K562 (cell line): ENCODE measurements around the gene CDC37. TPM values are rescaled to one million over a fixed set of nuclear protein-coding genes. Genes with fewer than 3 reads are reported as not detected.

ENCODE experiments used
- BHLHE40 ChIP-seq: IDR thresholded peaks from 2 replicates; pipeline ENCODE4 v1.6.1; 2011; ENCODE audit warnings: low read length, improper control_type of control experiment
- CBFB ChIP-seq: sonication (generic); formaldehyde crosslinking; IDR thresholded peaks from 2 replicates; pipeline ENCODE4 v1.4.0; 2020; ENCODE audit warnings: mild to moderate bottlenecking, missing genetic modification reagents
- CCNT2 ChIP-seq: IDR thresholded peaks from 2 replicates; pipeline ENCODE4 v1.6.1; 2011; ENCODE audit warnings: borderline replicate concordance, low read depth, mild to moderate bottlenecking, moderate library complexity, mixed read lengths, low read length; ENCODE audit not compliant: insufficient read length; ENCODE audit errors: extremely low read depth
- CXXC5 ChIP-seq: fragments of 250-450 bp; sonication (Bioruptor Pico); IDR thresholded peaks from 2 replicates; pipeline ENCODE4 v1.8.0; 2022; ENCODE audit warnings: inconsistent platforms, mild to moderate bottlenecking, moderate library complexity
- DDX20 ChIP-seq: fragments of 450-650 bp; IDR thresholded peaks from 2 replicates; pipeline ENCODE4 v1.6.1; 2016; ENCODE audit warnings: missing genetic modification characterization, low read depth, mild to moderate bottlenecking, missing compliant biosample characterization, moderate library complexity
- FIP1L1 ChIP-seq: fragments of 200-400 bp; formaldehyde crosslinking; IDR thresholded peaks from 2 replicates; pipeline ENCODE4 v1.6.1; 2018; ENCODE audit warnings: mild to moderate bottlenecking, low read depth, low read length; ENCODE audit not compliant: poor library complexity, severe bottlenecking
- HMGN3 ChIP-seq: IDR thresholded peaks from 2 replicates; pipeline ENCODE4 v1.6.1; 2011; ENCODE audit warnings: borderline replicate concordance, low read depth, mild to moderate bottlenecking, mixed read lengths, low read length; ENCODE audit not compliant: insufficient read length; ENCODE audit errors: extremely low read depth
- HNRNPL ChIP-seq: fragments of 200-400 bp; formaldehyde crosslinking; IDR thresholded peaks from 2 replicates; pipeline ENCODE4 v1.6.1; 2017; ENCODE audit warnings: low read depth, mild to moderate bottlenecking, low read length
- IFI16 ChIP-seq: fragments of 250-450 bp; sonication (Bioruptor Pico); IDR thresholded peaks from 2 replicates; pipeline ENCODE4 v2.1.2; 2022; ENCODE audit warnings: mild to moderate bottlenecking, inconsistent platforms
- POLR2G ChIP-seq: fragments of 200-400 bp; formaldehyde crosslinking; IDR thresholded peaks from 2 replicates; pipeline ENCODE4 v1.6.1; 2017; ENCODE audit warnings: low read depth, mild to moderate bottlenecking, antibody characterized with exemption, low read length, moderate library complexity
- RFX1 ChIP-seq: fragments of 450-650 bp; IDR thresholded peaks from 2 replicates; pipeline ENCODE4 v1.6.1; 2016; ENCODE audit warnings: mild to moderate bottlenecking, moderate library complexity
- SP2 ChIP-seq: IDR thresholded peaks from 2 replicates; pipeline ENCODE4 v1.6.1; 2011; ENCODE audit warnings: mild to moderate bottlenecking, low read depth, low read length, moderate library complexity; ENCODE audit not compliant: poor library complexity, severe bottlenecking; ENCODE audit errors: extremely low read depth
- ZNF197 ChIP-seq: fragments of 200-800 bp; sonication (Bioruptor generic); IDR thresholded peaks from 2 replicates; pipeline ENCODE4 v1.6.1; 2016; ENCODE audit warnings: low read depth, missing genetic modification characterization, missing compliant biosample characterization
- ZNF316 ChIP-seq: fragments of 450-650 bp; IDR thresholded peaks from 2 replicates; pipeline ENCODE4 v1.6.1; 2016
- polyA plus RNA-seq, 8 experiments: library from polyadenylated mRNA; depleted of rRNA in 4 of 8; stranded (reverse) in 5 of 8; unstranded in 3 of 8; fragments of >200 nt; fragmentation: Nextera tagmentation in 2 of 8; fragmentation: Illumina TruSeq in 1 of 8; extraction: Ambion mirVana in 2 of 8; extraction: Trizol in 1 of 8; gene quantifications; 2 replicates each; pipeline versions ENCODE4 v1.2.1 to v1.2.3, GENCODE V29; 2011 to 2014; ENCODE audit warnings: inconsistent platforms in 1 of 8, missing spikeins in 1 of 8
- total RNA-seq, 7 experiments: library from RNA; depleted of rRNA in 6 of 7; stranded (reverse); fragments of >200 nt in 6 of 7; fragmentation: Illumina TruSeq in 2 of 7; extraction: Trizol in 2 of 7; gene quantifications; 2 replicates each; pipeline versions ENCODE4 v1.2.1 to v1.2.3, GENCODE V29; 2011 to 2021; ENCODE audit warnings: low replicate concordance in 1 of 7
- TF ChIP-seq, protein P1 (sequence below): fragments of 450-650 bp; conservative IDR thresholded peaks from 2 replicates; pipeline ENCODE4 v1.6.1; 2016; ENCODE audit warnings: missing genetic modification characterization, low read depth, mild to moderate bottlenecking, control low read depth, missing compliant biosample characterization
- TF ChIP-seq, protein P2 (sequence below): IDR thresholded peaks from 2 replicates; pipeline ENCODE4 v1.6.1; 2012; ENCODE audit warnings: low read depth, low read length, improper control_type of control experiment, borderline replicate concordance
- TF ChIP-seq, protein P3 (sequence below): fragments of 450-650 bp; formaldehyde crosslinking; IDR thresholded peaks from 2 replicates; pipeline ENCODE4 v1.4.0; 2020; ENCODE audit warnings: mild to moderate bottlenecking, mixed read lengths

CDC37 gene
- total and polyA plus RNA-seq, 9 of the 15 experiments (the other 6 are each of a cell fraction or from before 2014, with no cell fraction given) = 6.6 to 538 (median 227) TPM

DNA sequence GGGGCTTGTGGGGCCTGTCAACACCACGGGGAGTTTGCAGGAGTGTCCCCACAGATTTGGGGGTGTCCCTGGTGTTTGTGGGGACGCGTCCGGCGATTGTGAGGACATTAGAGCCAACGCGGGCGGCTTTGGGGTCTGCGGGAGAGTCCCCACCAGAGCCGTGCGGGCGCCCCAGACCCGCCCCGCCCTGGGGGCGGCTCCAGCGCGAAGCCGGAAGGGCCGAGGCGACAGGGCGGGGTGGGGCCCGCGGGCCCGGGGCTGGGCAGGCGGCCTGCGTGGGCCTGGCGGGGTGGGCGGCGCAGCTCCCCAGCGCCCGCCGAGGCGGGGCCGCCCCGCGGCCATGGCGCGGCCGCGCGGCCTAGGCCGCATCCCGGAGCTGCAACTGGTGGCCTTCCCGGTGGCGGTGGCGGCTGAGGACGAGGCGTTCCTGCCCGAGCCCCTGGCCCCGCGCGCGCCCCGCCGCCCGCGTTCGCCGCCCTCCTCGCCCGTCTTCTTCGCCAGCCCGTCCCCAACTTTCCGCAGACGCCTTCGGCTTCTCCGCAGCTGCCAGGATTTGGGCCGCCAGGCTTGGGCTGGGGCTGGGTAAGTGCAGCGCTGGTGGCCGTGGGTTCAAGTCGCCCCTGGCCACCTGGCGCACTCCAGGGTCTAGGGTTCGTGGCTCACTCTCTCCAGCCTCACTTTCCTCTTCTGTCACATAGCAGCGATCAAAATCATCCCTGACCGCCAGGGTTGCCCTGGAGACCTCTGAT is 27.3 kb upstream of the CDC37 start (continued):
- TF ChIP-seq, protein P1, sequence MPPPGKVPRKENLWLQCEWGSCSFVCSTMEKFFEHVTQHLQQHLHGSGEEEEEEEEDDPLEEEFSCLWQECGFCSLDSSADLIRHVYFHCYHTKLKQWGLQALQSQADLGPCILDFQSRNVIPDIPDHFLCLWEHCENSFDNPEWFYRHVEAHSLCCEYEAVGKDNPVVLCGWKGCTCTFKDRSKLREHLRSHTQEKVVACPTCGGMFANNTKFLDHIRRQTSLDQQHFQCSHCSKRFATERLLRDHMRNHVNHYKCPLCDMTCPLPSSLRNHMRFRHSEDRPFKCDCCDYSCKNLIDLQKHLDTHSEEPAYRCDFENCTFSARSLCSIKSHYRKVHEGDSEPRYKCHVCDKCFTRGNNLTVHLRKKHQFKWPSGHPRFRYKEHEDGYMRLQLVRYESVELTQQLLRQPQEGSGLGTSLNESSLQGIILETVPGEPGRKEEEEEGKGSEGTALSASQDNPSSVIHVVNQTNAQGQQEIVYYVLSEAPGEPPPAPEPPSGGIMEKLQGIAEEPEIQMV (tag) = no peak
- TF ChIP-seq ZNF316 (no peak), IFI16 (CRISPR knock-in tag) (no peak), FIP1L1 (peak; percentile 39), CCNT2 (peak; percentile 70), SP2 (no peak), POLR2G (peak; percentile 72), HNRNPL (0 out of 2 replicates have a peak, but pooled peaks have one; percentile 4), BHLHE40 (peak; percentile 28; the same call in 1 of the 2 replicates), ZNF197 (CRISPR knock-in tag) (no peak), CBFB (no peak), CXXC5 (CRISPR knock-in tag) (peak; percentile 81), RFX1 (peak; percentile 75; the same call in 1 of the 2 replicates), HMGN3 (peak; percentile 58), DDX20 (tag) (no peak)
- TF ChIP-seq, protein P2, sequence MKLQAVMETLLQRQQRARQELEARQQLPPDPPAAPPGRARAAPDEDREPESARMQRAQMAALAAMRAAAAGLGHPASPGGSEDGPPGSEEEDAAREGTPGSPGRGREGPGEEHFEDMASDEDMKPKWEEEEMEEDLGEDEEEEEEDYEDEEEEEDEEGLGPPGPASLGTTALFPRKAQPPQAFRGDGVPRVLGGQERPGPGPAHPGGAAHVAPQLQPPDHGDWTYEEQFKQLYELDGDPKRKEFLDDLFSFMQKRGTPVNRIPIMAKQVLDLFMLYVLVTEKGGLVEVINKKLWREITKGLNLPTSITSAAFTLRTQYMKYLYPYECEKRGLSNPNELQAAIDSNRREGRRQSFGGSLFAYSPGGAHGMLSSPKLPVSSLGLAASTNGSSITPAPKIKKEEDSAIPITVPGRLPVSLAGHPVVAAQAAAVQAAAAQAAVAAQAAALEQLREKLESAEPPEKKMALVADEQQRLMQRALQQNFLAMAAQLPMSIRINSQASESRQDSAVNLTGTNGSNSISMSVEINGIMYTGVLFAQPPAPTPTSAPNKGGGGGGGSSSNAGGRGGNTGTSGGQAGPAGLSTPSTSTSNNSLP = no peak
- TF ChIP-seq, protein P3, sequence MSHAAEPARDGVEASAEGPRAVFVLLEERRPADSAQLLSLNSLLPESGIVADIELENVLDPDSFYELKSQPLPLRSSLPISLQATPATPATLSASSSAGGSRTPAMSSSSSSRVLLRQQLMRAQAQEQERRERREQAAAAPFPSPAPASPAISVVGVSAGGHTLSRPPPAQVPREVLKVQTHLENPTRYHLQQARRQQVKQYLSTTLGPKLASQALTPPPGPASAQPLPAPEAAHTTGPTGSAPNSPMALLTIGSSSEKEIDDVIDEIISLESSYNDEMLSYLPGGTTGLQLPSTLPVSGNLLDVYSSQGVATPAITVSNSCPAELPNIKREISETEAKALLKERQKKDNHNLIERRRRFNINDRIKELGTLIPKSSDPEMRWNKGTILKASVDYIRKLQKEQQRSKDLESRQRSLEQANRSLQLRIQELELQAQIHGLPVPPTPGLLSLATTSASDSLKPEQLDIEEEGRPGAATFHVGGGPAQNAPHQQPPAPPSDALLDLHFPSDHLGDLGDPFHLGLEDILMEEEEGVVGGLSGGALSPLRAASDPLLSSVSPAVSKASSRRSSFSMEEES (CRISPR knock-in tag) = no peak
